Activated CD8-positive, alpha-beta T cell treated with anti-CD3 and anti-CD28 coated beads, Interleukin-2, amount 10 ng/mL, durations not matched to agents 7 days and 5 days (primary cell): ENCODE data around the gene HAP1. TPM values are rescaled to one million over a fixed set of nuclear protein-coding genes. Genes with fewer than 3 reads are reported as not detected.
A peak's percentile ranks its signal among the peaks of the same experiment; 100 is the strongest.

Experiments
- ATAC-seq: fragments of 150-1000 bp; cut with Tn5 transposase; one replicate; pipeline ENCODE4 v1.10.0; 2021; ENCODE audit warnings: moderate library complexity
- CTCF ChIA-PET: fragments of 350-600 bp; sonication (Branson Sonifier 250); formaldehyde crosslinking; loops from one replicate; lab custom pipeline; 2021; ENCODE audit warnings: antibody characterized with exemption; lab: Charles Lee
- POLR2A ChIA-PET: fragments of 350-600 bp; sonication (Branson Sonifier 250); formaldehyde crosslinking; loops from one replicate; lab custom pipeline; 2021; ENCODE audit warnings: antibody characterized with exemption; lab: Charles Lee
- DNase-seq: peaks from one replicate; pipeline ENCODE4 v3.0.0-alpha.2; 2020
- H3K27ac Mint-ChIP-seq: one replicate; pipeline ENCODE4 v1.8.0; 2021; ENCODE audit warnings: mild to moderate bottlenecking, mixed read lengths
- H3K27me3 Mint-ChIP-seq: one replicate; pipeline ENCODE4 v1.8.0; 2021; ENCODE audit warnings: low read depth, mixed read lengths
- H3K36me3 Mint-ChIP-seq: one replicate; pipeline ENCODE4 v1.8.0; 2021; ENCODE audit warnings: low read depth, mixed read lengths
- H3K4me1 Mint-ChIP-seq: one replicate; pipeline ENCODE4 v1.8.0; 2021; ENCODE audit warnings: low read depth, mixed read lengths
- H3K4me3 Mint-ChIP-seq: one replicate; pipeline ENCODE4 v1.8.0; 2021; ENCODE audit warnings: mild to moderate bottlenecking, mixed read lengths
- H3K9me3 Mint-ChIP-seq: one replicate; pipeline ENCODE4 v1.8.0; 2022; ENCODE audit warnings: mixed read lengths; ENCODE audit not compliant: insufficient read depth
- total RNA-seq, 2 experiments: library from RNA; stranded (reverse); gene quantifications; one replicate each; pipeline ENCODE4 v1.2.3, GENCODE V29; 2021

Gene HAP1
- total RNA-seq, 2 experiments from 2014 or later, result 0.08 to 0.11 TPM

GRCh38 chr17:41772586-41773189 lies 38.2 kb upstream of the HAP1 start:
- H3K27ac Mint-ChIP-seq, result no peak overlapping the region
- no peaks in the 10 kb centered on the region for H3K9me3 Mint-ChIP-seq
- no peak for ATAC-seq
- ChIA-PET CTCF (interaction anchor here (1.3 kb wide), 1 partner anchor 29 kb away, joined by 3 read pairs; no protein-coding TSS in a partner anchor), POLR2A (no interaction called here)
- DNase-seq, result no peak
- no peaks in the 10 kb centered on the region for H3K27me3 Mint-ChIP-seq
- H3K4me3 Mint-ChIP-seq, result no peak overlapping the region
- H3K4me1 Mint-ChIP-seq, result peaks cover 5% of the 10 kb centered on the region
- no peaks in the 10 kb centered on the region for H3K36me3 Mint-ChIP-seq

GRCh38 chr17:41772218-41772585 lies 37.8 kb upstream of the HAP1 start:
- Mint-ChIP-seq H3K9me3 (no peaks in the 10 kb centered on the region), H3K4me1 (peaks cover 5% of the 10 kb centered on the region), H3K4me3 (no peak overlapping the region), H3K27ac (no peak overlapping the region), H3K27me3 (no peaks in the 10 kb centered on the region), H3K36me3 (no peaks in the 10 kb centered on the region)
- CTCF ChIA-PET, result interaction anchor here (1.3 kb wide), 1 partner anchor 29 kb away, joined by 3 read pairs; no protein-coding TSS in a partner anchor
- ATAC-seq (no peak), DNase-seq (no peak)
- POLR2A ChIA-PET, result no interaction called here

- no peaks in the 10 kb centered on the region for H3K36me3 Mint-ChIP-seq
- no peak for DNase-seq
- H3K27ac Mint-ChIP-seq, result peak overlapping the region; percentile 69
- peak overlapping the region; percentile 40 for H3K4me3 Mint-ChIP-seq
- no peaks in the 10 kb centered on the region for H3K27me3 Mint-ChIP-seq
- H3K4me1 Mint-ChIP-seq, result peaks cover 5% of the 10 kb centered on the region
- no peaks in the 10 kb centered on the region for H3K9me3 Mint-ChIP-seq
- no peak for ATAC-seq
- ChIA-PET POLR2A (no interaction called here), CTCF (no interaction called here)
Measured at GRCh38 chr17:41771389-41772206, 37.2 kb upstream of the HAP1 start.

- Mint-ChIP-seq H3K27ac (no peak overlapping the region), H3K36me3 (no peaks in the 10 kb centered on the region), H3K27me3 (no peaks in the 10 kb centered on the region), H3K4me3 (no peak overlapping the region), H3K9me3 (no peaks in the 10 kb centered on the region), H3K4me1 (peaks cover 5% of the 10 kb centered on the region)
- POLR2A ChIA-PET, result no interaction called here
- DNase-seq, result no peak
- no peak for ATAC-seq
- CTCF ChIA-PET, result no interaction called here
Measured at GRCh38 chr17:41769985-41770384, 35.5 kb upstream of the HAP1 start.

DNA sequence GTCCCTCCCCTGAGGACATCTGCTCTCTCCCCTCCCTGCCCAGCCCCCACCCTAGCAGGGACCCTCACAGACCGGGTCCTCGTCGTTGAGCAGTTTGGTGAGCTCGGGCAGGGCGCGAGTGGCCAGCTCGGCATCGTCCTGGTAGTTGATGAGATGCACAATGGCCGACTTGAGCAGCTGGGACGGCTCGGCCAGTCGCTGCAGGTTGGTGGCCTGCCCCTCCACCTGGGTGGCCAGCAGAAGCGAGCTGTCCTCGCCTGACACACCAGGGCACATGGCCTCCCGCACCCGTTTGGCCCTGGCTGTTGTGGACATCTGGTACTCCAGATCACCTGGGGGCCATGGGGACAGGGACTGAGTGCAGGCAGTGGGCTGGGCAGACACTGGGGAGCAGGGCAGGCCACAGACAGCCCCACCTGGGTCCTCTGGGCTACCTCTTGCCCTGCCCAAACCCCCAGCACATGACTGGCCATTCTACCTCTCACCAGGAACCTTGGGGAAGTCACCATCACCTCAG lies 35.0 kb upstream of the HAP1 start:
- Mint-ChIP-seq H3K27me3 (no peaks in the 10 kb centered on the region), H3K4me1 (peaks cover 5% of the 10 kb centered on the region), H3K9me3 (no peaks in the 10 kb centered on the region), H3K36me3 (no peaks in the 10 kb centered on the region), H3K27ac (no peak overlapping the region), H3K4me3 (no peak overlapping the region)
- no peak for DNase-seq
- POLR2A ChIA-PET, result no interaction called here
- no peak for ATAC-seq
- CTCF ChIA-PET, result no interaction called here

GRCh38 chr17:41768682-41769288 lies 34.3 kb upstream of the HAP1 start:
- ChIA-PET CTCF (no interaction called here), POLR2A (no interaction called here)
- Mint-ChIP-seq H3K27ac (no peak overlapping the region), H3K4me1 (peaks cover 5% of the 10 kb centered on the region), H3K4me3 (no peak overlapping the region), H3K9me3 (no peaks in the 10 kb centered on the region), H3K36me3 (no peaks in the 10 kb centered on the region), H3K27me3 (no peaks in the 10 kb centered on the region)
- DNase-seq, result no peak
- no peak for ATAC-seq

GRCh38 chr17:41767324-41768042 lies 33.0 kb upstream of the HAP1 start:
- no peaks in the 10 kb centered on the region for H3K27me3 Mint-ChIP-seq
- no peaks in the 10 kb centered on the region for H3K36me3 Mint-ChIP-seq
- H3K4me3 Mint-ChIP-seq, result no peak overlapping the region
- H3K4me1 Mint-ChIP-seq, result peaks cover 5% of the 10 kb centered on the region
- ATAC-seq (no peak), DNase-seq (no peak)
- H3K27ac Mint-ChIP-seq, result no peak overlapping the region
- POLR2A ChIA-PET, result no interaction called here
- CTCF ChIA-PET, result no interaction called here
- H3K9me3 Mint-ChIP-seq, result no peaks in the 10 kb centered on the region

DNA sequence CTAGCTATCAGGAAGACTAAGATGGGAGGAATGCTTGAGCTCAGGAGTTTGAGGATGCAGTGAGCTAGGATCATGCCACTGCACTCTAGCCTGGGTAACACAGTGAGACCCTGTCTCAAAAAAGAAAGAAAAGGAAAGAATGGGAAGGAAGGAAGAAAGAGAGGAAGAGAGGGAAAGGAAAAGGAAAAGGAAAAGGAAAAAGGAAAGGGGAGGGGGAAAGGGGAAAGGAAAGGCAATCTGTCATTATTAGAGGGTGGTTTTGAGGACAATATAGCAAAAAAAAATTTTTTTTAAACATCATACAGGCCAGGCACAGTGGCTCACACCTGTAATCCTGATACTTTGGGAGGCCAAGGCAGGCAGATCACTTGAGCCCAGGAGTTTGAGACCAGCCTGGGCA lies 31.7 kb upstream of the HAP1 start:
- Mint-ChIP-seq H3K4me3 (no peak overlapping the region), H3K4me1 (no peaks in the 10 kb centered on the region), H3K27me3 (no peaks in the 10 kb centered on the region), H3K36me3 (no peaks in the 10 kb centered on the region), H3K27ac (no peak overlapping the region), H3K9me3 (no peaks in the 10 kb centered on the region)
- DNase-seq (no peak), ATAC-seq (no peak)
- POLR2A ChIA-PET, result no interaction called here
- CTCF ChIA-PET, result interaction anchor here (0.6 to 1.7 kb wide), 2 partner anchors 20 to 234 kb away, joined by 3 to 9 read pairs; partner anchors contain the start of gene JUP

GRCh38 chr17:41763327-41763726 lies 28.9 kb upstream of the HAP1 start:
- Mint-ChIP-seq H3K4me1 (no peaks in the 10 kb centered on the region), H3K27me3 (no peaks in the 10 kb centered on the region), H3K27ac (no peak overlapping the region), H3K4me3 (no peak overlapping the region), H3K9me3 (no peaks in the 10 kb centered on the region), H3K36me3 (no peaks in the 10 kb centered on the region)
- DNase-seq (no peak), ATAC-seq (no peak)
- ChIA-PET CTCF (interaction anchor here (0.8 kb wide), 1 partner anchor 23 kb away, joined by 4 read pairs; the partner anchor contains the start of gene JUP), POLR2A (no interaction called here)

DNA sequence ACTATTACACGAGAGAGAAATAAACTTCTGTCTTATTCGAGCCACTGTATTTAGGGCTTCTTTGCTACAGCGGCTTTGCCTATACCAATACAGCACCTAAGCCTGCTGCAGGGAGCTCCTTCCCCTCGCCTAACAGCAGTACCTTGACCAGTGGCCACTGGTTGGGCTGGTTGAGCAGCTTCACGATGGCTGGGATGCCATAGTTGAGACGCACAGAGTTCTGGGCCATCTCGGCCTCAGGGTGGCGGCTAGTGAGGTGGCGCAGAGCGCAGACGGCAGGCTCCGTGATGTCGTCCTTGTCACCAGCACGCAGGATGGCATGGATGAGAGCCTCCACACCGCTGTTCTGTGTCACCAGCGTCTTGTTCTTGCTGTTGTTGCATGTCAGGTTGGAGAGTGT lies 28.4 kb upstream of the HAP1 start:
- Mint-ChIP-seq H3K36me3 (no peaks in the 10 kb centered on the region), H3K27me3 (no peaks in the 10 kb centered on the region), H3K4me1 (no peaks in the 10 kb centered on the region), H3K9me3 (no peaks in the 10 kb centered on the region), H3K27ac (no peak overlapping the region), H3K4me3 (no peak overlapping the region)
- POLR2A ChIA-PET, result no interaction called here
- no peak for DNase-seq
- no peak for ATAC-seq
- CTCF ChIA-PET, result interaction anchor here (0.8 kb wide), 1 partner anchor 23 kb away, joined by 4 read pairs; the partner anchor contains the start of gene JUP

DNA sequence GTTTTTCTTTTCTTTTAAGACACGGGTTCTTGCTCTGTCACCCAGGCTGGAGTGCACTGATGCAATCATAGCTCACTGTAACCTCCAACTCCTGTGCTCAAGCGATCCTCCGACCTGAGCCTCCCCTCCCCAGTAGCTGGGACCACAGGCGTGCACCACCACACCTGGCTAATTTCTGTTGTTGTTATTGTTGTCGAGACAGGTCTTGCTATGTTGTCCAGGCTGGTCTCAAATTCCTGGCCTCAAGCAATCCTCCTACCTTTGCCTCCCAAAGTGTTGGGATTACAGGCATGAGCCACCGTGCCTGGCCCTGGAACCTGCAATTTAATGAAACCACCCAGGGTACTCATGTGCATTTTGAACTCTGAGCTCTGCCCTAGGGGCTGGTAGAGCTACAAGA lies 27.9 kb upstream of the HAP1 start:
- no peaks in the 10 kb centered on the region for H3K4me1 Mint-ChIP-seq

More for the DNA sequence above, 27.9 kb upstream of the HAP1 start:
- H3K9me3 Mint-ChIP-seq, result no peaks in the 10 kb centered on the region
- CTCF ChIA-PET, result interaction anchor here (0.8 kb wide), 1 partner anchor 24 kb away, joined by 4 read pairs; the partner anchor contains the start of gene JUP
- no peak overlapping the region for H3K4me3 Mint-ChIP-seq
- H3K27me3 Mint-ChIP-seq, result no peaks in the 10 kb centered on the region
- H3K36me3 Mint-ChIP-seq, result no peaks in the 10 kb centered on the region
- POLR2A ChIA-PET, result no interaction called here
- no peak overlapping the region for H3K27ac Mint-ChIP-seq
- ATAC-seq, result no peak
- no peak for DNase-seq
